ENCODE measurements around the gene NUDT14. TPM values are rescaled to one million over a fixed set of nuclear protein-coding genes. Genes with fewer than 3 reads are reported as not detected.

Gene NUDT14
- total RNA-seq, 1 experiment from 2014 or later = 26.1 TPM

DNA sequence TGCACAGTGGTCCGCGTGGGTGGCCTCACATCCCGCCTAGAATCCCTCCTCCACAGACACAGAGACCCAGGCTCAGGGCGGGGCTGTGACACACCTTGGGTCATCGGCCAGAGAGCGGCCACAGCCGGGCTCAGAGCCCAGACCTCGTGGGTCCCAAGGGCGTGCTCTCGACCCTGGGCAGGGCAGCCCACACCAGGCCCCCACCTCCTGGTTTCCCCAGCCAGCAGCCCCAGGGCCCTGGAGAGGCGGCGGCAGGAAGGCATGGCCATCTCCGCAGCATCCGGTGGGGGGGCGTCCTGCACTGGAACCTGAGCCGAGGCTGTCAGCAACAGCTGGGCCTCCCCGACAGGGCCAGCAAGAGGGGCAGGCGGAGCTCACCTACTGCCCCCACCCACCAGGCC is 27.8 kb downstream of the NUDT14 start:
- intact Hi-C loops (cut with micrococcal nuclease) = no loop called here
- H3K27me3 Mint-ChIP-seq (ENCODE audit: insufficient read depth, unreplicated experiment) = no peaks in the 10 kb centered on the region
- POLR2A ChIA-PET = no interaction called here

DNA sequence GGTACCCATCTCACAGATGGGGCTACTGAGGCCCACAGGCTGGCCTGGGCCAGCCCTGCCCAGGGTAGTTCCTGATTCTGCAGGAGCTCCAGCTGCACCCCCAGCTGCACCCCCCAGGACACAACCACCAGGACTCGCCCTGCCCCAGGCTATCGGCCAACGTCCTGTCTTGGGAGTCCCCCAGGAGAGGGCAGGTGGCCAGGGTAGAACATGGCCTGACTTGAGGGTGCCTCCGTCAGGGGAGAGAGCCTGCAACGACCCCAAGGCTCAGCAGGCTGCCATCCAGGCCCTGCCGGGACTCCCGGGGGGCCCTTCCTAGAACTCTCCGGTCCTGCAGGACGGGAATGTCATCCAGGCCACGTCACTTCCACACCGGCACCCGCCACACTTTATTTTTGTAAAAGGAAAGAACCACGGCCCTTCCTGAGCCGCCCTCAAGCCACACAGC is 28.3 kb downstream of the NUDT14 start:
- intact Hi-C loops (cut with micrococcal nuclease) = no loop called here
- no TSS peak for BruUV-seq (replicated peaks)
- no peaks in the 10 kb centered on the region for H3K4me1 Mint-ChIP-seq (ENCODE audit: insufficient read depth, unreplicated experiment)
- H3K27ac Mint-ChIP-seq (ENCODE audit: low read depth, unreplicated experiment) = no peak overlapping the region
- no peak for DNase-seq (ENCODE audit: unreplicated experiment)
- H3K9me3 Mint-ChIP-seq (ENCODE audit: unreplicated experiment) = no peaks in the 10 kb centered on the region
- TF ChIP-seq, protein P1, sequence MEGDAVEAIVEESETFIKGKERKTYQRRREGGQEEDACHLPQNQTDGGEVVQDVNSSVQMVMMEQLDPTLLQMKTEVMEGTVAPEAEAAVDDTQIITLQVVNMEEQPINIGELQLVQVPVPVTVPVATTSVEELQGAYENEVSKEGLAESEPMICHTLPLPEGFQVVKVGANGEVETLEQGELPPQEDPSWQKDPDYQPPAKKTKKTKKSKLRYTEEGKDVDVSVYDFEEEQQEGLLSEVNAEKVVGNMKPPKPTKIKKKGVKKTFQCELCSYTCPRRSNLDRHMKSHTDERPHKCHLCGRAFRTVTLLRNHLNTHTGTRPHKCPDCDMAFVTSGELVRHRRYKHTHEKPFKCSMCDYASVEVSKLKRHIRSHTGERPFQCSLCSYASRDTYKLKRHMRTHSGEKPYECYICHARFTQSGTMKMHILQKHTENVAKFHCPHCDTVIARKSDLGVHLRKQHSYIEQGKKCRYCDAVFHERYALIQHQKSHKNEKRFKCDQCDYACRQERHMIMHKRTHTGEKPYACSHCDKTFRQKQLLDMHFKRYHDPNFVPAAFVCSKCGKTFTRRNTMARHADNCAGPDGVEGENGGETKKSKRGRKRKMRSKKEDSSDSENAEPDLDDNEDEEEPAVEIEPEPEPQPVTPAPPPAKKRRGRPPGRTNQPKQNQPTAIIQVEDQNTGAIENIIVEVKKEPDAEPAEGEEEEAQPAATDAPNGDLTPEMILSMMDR (IDR thresholded peaks at IDR 0.05; ENCODE audit: unreplicated experiment) = no peak
- ChIA-PET POLR2A (no interaction called here), CTCF (interaction anchor here (0.6 to 1.1 kb wide), 2 partner anchors 63 to 65 kb away, joined by 3 read pairs; no protein-coding TSS in a partner anchor)
- no peak overlapping the region for H3K4me3 Mint-ChIP-seq (ENCODE audit: unreplicated experiment)
- H3K27me3 Mint-ChIP-seq (ENCODE audit: insufficient read depth, unreplicated experiment) = no peaks in the 10 kb centered on the region
- H3K36me3 Mint-ChIP-seq (ENCODE audit: insufficient read depth, unreplicated experiment) = no peaks in the 10 kb centered on the region

More for the DNA sequence above, 27.8 kb downstream of the NUDT14 start:
- Mint-ChIP-seq H3K36me3 (ENCODE audit: insufficient read depth, unreplicated experiment) (no peaks in the 10 kb centered on the region), H3K9me3 (ENCODE audit: unreplicated experiment) (no peaks in the 10 kb centered on the region), H3K4me1 (ENCODE audit: insufficient read depth, unreplicated experiment) (no peaks in the 10 kb centered on the region), H3K27ac (ENCODE audit: low read depth, unreplicated experiment) (no peak overlapping the region), H3K4me3 (ENCODE audit: unreplicated experiment) (no peak overlapping the region)
- CTCF ChIA-PET = interaction anchor here (0.6 to 1.1 kb wide), 2 partner anchors 63 to 65 kb away, joined by 3 read pairs; no protein-coding TSS in a partner anchor
- BruUV-seq (replicated peaks) = no TSS peak
- TF ChIP-seq, protein P1 (IDR thresholded peaks at IDR 0.05; ENCODE audit: unreplicated experiment) = no peak
- no peak for DNase-seq (ENCODE audit: unreplicated experiment)

DNA sequence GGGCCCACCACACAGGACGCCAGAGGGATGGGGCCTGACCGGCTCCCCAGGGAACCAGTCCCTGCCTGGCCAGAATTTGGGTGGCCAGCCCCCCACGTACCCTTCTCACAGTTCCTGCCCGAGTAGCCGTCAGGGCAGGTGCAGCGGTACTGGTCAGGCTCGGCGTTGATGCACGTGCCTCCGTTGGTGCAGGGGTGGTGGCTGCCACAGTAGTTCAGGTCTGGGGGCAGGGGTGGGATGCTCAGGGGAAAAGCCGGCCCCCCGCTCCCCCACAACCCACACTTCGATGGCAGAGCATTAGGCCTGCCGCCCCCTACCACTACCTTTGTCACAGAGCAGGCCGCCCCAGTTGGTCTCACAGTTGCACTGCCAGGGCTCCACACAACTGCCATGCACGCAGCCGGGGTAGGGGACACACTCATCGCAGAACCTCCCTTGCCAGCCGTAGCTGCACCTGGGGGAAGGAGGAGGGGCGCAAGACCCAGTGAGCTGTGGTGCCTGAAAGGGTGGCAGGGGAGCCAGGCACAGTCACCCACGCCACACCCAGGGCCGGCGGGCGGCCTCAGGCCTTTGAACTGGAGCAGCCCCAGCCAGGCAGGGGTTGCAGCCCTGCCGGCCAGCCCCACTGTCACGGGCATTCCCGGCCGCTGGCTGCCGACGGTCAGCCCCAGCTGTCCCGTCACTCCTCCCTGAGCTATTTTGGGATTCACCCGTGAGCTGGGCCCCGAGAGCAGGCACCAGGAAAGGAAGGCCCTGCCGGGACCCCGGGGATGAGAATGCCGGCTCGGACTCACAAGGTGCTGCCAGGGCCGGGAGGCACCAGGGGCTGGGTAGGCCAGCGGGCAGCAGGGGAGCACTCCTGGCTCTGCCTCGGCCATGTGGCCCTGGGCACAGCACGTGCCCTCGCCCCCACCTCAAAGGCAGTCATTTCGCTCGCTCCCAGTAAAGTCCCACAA is 29.0 kb downstream of the NUDT14 start:
- POLR2A ChIA-PET = no interaction called here
- no peak for DNase-seq (ENCODE audit: unreplicated experiment)

More for the DNA sequence above, 29.0 kb downstream of the NUDT14 start:
- Mint-ChIP-seq H3K4me1 (ENCODE audit: insufficient read depth, unreplicated experiment) (no peaks in the 10 kb centered on the region), H3K4me3 (ENCODE audit: unreplicated experiment) (no peak overlapping the region), H3K36me3 (ENCODE audit: insufficient read depth, unreplicated experiment) (peaks cover 2% of the 10 kb centered on the region), H3K27ac (ENCODE audit: low read depth, unreplicated experiment) (no peak overlapping the region), H3K9me3 (ENCODE audit: unreplicated experiment) (no peaks in the 10 kb centered on the region), H3K27me3 (ENCODE audit: insufficient read depth, unreplicated experiment) (no peaks in the 10 kb centered on the region)
- intact Hi-C loops (cut with micrococcal nuclease) = no loop called here
- TF ChIP-seq, protein P1 (IDR thresholded peaks at IDR 0.05; ENCODE audit: unreplicated experiment) = no peak
- CTCF ChIA-PET = no interaction called here
- BruUV-seq (replicated peaks) = no TSS peak
